GOT3 (cell line): ENCODE results near the gene NUP43.
"Not testable (repeated sequence)": the region's sequence is repeated elsewhere in the genome, so short reads cannot be mapped to it uniquely, and the experiment has no call there.

Experiments used
- DNase-seq: peaks from one replicate; lab custom pipeline; 2025; ENCODE audit warnings: mixed read lengths; lab: John Stamatoyannopoulos, UW

The NUP43 gene, protein sequence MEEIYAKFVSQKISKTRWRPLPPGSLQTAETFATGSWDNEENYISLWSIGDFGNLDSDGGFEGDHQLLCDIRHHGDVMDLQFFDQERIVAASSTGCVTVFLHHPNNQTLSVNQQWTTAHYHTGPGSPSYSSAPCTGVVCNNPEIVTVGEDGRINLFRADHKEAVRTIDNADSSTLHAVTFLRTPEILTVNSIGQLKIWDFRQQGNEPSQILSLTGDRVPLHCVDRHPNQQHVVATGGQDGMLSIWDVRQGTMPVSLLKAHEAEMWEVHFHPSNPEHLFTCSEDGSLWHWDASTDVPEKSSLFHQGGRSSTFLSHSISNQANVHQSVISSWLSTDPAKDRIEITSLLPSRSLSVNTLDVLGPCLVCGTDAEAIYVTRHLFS

DNA sequence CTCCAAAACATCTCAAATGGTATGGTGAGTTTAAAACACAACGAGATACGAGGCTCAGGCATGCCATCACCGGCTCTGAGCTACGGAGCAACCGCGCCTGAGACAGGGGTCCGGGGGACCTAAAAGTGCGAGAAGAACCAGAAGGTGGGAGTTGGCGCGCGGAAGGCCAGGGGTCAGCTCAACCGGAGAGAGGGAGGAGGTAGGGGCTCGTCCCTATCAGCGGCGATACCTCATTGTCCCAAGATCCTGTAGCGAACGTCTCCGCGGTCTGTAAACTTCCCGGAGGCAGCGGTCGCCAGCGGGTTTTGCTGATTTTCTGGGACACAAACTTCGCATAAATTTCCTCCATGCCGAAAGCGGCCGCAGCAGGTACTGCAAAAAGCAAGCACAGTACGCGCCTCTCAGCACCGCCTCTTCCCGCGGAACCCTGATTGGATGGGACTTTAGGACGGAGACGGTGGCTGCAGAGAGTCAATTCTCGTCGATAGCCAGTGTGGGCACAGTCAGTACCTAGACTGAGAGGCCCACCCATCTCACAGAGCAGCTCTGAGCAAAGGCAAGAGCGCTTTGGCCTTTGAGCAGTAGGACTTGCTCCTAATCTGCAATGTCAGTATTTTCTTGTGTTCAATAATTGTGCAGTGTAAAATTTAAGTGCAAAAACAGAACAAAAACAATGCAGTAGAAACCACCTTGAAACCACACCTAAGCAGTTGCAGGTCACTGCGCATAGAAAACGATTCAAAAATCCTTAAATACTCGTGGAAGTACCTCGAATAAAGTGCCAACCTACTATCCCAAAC lies at the start of gene NUP43:
Gene NUP43 (minus strand): TSS at position 383 of the 800 bp plus-strand sequence. CDS start 34 bp downstream, at position 349.
- peak; percentile 58 for DNase-seq

DNA sequence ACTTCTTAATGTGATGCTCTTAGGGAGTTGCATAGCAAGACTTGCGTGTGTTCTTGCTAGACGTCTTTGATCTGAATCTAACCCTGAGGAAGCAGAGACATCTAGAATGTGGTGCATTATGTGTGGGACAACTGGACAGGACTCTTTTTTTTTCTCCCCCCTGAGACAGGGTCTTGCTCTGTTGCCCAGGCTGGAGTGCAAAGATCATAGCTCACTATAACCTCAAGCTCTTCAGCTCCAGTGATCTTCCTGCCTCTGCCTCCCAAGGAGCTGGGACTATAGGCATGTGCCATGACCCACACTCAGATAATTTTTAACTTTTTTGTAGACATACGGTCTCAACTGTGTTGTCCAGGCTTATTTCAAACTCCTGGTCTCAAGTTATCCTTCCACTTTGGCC lies 37.2 kb upstream of the NUP43 start:
- DNase-seq, result no peak

DNA sequence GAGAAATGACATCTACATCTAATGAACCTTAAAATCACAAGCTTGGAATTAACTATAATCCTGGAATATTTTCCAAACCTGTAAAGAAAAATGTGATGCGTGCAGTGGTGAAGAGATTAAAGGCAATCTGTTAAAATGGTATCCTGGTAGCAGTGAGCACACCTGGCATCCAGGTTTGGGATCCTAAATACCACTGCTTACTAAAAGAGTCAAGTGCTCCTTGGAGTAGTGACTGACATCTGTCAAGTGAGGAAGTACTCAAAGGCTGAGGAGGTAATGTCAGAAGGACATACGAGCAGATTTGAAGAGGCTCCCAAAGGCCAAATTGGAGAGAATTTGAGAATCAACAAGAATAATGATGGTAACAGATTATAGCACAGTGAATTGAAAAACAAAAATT lies 36.0 kb upstream of the NUP43 start:
- DNase-seq, result no peak

DNA sequence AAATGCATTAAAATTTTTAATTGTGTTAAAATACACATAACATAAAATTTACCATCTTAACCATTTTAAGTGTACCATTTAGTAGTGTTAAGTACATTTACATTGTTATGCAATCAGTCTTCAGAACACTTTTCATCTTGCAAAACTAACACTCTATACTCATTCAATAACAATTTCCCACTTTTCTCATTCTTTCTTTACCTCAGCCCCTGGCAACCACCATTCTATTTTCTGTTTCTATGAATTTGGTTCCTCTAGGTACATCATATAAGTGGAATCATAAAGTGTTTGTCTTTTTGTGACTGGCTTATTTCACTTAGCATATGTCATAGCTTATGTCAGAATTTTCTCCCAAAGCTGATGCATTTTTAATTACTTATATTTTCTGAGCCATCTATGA lies 35.4 kb upstream of the NUP43 start:
- no peak for DNase-seq

DNA sequence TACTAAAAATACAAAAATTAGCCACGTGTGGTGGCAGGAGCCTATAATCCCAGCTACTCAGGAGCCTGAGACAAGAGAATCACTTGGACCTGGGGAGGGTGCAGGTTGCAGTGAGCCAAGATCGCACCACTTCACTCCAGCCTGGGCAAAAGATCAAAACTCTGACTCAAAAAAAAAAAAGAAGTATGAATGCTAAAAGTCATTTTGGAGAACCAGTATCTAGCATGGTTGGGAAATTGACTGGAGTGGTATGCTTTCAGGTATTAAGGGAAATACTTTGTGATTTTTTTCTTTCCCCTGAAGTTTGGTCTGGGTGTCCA lies 33.3 kb upstream of the NUP43 start:
- no peak for DNase-seq

DNA sequence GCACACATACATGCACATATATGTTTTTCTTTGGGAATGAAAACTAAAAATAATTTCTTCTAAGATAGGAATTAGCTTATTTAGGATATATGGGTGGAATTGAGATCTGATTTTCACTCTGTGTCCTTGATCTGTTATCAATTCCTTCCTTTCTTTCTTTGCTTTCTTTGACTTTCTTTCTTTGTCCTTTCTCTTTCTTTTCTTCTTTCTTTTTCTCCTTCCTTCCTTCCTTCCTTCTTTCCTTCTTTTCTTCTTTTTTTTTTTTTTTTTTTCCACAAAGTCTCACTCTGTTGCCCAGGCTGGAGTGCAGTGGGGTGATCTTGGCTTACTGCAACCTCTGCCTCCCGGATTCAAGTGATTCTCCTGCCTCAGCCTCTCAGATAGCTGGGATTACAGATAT lies 31.3 kb upstream of the NUP43 start:
- DNase-seq, result no peak

DNA sequence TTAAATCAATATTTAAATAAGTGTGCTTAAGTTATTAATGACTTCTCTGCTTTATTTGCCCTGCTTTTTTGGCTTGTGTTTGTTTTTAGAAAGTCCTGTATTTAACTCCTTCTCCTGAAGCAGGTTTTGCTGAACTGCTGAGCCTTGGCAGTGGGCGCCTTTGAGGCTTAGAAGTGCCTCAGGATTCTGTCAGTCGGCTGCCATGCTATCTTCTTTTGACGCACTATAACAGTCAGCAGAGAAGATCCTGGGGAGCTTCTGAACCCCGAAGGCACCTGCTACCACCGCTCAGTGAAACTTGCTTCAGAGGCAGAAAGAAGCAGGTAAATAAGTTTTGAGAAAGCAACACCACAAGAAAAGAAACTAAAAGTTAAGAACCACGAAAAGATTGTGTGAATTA lies 25.6 kb upstream of the NUP43 start:
- no peak for DNase-seq

DNA sequence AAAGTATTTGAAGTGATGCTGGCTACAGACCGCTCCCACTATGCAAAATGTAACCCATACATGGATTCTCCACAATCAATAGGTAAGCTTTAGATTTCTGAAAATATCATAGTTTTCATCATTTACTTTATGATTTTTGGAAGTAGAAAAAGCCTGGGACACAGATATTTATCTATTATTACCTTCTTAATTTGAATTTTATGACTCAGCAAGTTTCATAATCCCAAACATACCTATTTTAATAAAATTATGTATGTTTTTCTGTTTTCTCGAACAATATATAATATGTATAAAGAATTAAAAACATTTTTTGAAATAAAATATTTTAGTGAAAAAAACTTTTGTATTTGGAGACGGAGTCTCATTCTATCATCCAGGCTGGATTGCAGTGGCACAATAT lies 24.9 kb upstream of the NUP43 start:
- no peak for DNase-seq

DNA sequence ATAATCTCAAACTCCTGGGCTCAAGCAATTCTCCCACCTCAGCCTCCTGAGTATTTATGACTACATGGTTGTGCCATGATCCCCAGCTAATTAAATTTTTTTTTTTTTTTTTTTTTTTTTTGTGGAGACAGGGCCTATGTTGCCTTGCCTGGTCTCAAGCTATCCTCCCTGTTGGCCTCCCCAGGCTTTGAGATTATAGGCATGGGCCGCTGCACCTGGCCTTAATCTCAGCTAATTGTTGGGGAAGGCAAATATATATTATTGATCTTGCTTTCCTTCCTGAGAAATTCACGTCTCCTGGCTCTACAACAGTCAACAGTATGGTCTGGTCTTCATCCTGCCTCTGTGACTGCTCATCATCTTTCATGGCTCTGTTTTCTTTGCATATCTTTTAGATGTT lies 23.3 kb upstream of the NUP43 start:
- DNase-seq, result no peak

DNA sequence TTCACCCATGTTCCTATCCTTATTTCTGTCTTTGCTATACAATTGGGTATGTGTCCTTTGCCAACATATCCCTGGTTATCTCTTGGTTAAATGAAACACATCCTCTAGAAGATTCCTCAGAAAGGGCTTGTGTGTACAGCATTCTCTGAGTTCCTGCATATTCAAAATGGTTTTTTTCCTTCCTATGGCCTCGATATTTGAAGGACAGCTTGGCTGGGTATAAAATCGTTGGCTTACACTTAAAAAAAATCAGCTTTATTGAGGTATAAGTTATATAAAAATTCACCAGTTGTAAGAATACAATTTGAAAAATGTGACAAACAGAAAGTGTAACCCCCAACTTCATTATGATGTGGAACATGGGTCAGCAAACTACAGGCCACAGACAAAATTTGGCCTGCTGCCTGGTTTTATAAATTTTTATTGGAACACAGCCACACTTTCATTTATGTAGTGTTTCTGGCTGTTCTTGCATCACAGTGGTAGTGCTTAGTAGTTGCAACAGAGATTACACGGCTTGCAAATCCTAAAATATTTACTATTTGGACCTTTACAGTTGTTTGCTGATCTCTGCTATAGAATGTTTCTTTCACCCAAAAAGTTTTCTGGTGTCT lies 19.9 kb upstream of the NUP43 start:
- DNase-seq, result no peak

DNA sequence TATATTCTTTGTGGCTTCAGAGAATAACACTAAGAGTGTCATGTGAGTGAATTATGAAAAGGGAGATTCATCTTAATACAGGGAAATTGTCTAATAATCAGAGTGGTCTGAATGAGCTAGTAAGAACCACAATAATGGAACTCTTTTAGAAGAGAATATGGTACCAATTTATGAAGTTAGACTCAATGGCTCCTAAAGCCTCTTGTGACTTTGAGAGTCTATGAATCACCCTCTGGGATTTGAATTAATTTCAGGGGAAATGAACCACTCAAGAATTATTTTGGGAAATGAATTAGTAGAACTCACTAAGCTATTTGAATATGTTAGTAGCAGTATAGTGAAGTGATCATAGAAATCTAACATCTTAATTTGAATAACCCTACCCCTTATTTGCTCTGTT lies 17.5 kb upstream of the NUP43 start:
- no peak for DNase-seq

DNA sequence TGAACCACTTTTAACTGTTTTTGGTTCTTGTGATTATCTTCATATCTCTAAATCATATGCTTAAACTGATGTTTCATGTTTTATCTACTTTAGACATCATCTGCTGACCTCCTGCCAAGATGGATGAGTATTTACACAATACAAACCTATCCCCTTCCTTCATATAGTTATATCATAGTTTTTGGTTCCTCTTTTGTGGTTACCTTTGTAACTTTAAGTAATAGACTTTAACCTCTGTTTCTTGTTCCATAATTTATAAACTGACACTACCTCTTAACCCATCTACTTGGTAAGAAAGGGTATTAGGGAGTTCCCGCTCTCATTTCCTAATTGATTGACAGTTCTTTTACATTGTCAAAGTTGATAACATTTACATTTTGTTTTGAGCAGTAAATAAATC lies 15.1 kb upstream of the NUP43 start:
- DNase-seq, result no peak

DNA sequence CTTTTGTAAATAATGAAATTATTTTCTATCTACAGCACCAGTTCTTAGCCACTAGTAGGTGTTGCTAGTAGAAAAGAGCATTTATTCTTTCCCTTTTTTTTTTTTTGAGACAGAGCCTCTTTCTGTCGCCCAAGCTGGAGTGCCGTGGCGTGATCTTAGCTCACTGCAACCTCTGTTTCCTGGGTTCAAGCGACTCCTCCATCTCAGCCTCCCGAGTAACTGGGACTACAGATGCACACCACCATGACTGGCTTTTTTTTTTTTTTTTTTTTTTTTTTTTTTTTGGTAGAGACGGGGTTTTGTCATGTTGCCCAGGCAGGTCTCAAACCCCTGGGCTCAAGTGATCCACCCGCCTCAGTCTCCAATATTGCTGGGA lies 9.9 kb upstream of the NUP43 start:
- DNase-seq, result no peak

DNA sequence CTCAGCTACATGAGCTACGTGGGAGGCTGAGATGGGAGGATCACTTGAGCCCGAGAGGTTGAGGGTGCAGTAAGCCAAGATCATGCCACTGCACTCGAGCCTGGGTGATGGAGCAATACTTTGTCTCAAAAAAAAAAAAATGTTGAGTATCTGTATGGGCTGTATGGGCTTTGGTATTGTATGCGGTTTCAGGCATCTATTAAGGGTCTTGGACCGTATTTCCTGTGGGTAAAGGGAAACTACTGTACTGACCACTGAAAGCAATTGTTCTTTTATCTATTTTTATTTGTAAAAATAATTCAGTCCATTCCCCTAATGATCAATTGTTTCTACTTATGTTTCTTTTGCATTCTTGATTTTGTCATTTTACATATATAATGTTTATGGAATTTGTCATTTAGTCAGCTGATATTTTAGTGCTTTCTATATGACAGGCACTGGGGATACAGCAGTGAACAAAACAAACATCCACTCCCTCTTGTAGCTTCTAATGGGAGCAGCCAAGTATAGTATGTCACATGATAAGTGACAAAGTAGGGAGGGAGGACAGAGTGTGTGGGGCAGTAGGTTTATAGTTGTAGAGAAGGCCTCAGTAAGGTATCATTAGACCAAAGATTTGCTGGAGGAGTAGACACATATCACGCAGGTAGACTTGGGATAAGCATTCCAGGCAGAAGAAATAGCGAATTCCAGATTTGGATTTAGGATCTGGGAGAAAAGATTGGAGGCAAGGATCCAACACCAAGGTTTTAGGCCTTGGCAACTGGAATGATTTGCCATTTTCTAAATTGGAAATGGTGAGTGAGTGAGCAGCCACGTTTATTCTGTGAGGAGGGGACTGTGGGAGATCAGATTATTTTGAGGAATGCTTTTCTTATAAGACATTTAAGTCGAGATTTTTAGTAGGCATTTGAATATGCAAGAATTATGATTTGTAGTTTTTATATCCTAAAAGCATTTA lies 9.3 kb upstream of the NUP43 start:
- DNase-seq, result no peak

DNA sequence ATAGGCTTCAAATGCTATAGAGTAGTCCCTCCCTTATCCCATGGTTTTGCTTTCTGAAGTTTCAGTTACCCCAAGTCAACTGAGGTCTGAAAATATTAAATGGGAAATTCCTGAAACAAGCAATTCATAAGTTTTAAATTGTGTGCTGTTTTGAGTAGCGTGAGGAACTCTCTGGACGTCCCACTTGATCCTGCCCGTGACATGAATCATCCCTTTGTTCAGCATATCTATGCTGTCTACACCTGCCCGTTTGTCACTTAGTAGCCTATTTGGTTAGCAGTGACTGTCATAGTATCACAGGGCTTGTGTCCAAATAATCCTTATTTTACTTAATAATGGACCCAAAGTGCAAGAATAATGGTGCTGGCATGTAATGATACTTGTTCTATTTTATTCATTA lies 8.2 kb upstream of the NUP43 start:
- no peak for DNase-seq

DNA sequence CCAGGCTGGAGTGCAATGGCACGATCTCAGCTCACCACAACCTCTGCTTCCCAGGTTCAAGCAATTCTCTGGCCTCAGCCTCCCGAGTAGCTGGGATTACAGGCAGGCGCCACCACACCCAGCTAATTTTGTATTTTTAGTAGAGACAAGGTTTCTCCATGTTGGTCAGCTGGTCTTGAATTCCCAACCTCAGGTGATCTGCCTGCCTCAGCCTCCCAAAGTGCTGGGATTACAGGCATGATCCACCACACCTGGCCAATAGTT lies 7.0 kb upstream of the NUP43 start:
- not testable (repeated sequence) for DNase-seq

DNA sequence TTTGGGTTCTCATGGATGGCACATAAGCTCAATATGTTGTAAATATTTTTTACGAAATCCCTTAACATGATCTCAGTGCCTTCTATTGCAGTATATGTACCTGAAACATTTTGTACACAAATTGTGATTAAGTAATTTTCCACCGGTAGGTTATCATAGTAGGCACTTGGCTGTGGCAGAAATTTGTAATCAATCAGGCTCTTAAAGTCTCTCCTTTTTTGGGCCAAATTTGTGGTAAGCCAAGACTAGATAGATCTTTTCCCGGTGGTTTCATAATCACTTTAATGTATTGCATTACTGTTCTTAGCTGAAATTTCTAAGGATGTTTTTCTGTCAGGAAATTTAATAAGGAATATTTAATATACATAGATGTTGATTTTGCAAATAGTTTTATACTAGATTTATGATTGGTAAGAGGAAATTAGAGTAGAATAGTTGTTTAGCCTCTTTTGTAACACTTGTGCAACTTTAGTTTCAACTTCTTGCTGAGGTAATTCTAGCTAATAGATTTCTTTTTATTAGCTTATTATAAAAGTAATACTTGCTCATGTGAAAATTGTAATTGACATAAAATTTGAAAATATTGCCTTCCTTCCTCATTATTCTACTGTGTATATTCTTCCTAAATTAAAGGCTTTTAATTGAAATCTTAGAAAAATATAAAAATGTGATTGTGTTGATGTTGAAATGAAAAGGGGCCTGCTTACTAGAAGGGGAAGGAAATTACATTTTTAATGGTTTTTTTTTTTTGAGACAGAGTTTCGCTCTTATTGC lies 6.5 kb upstream of the NUP43 start:
- DNase-seq, result no peak

DNA sequence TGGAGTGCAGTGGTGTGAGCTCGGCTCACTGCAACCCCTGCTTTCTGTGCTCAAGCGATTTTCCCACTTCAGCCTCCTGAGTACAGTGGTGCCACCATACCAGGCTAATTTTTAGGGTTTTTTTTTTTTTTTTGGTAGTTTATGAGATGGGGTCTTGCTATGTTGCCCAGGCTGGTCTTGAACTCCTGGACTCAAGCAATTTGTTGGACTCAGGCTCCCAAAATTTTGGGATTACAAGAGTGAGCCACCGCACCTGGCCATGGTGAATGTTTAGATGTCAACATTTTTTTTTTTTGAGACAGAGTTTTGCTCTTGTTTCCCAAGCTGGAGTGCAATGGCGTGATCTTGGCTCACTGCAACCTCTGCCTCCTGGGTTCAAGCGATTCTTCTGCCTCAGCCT lies 5.6 kb upstream of the NUP43 start:
- DNase-seq, result not testable (repeated sequence)

DNA sequence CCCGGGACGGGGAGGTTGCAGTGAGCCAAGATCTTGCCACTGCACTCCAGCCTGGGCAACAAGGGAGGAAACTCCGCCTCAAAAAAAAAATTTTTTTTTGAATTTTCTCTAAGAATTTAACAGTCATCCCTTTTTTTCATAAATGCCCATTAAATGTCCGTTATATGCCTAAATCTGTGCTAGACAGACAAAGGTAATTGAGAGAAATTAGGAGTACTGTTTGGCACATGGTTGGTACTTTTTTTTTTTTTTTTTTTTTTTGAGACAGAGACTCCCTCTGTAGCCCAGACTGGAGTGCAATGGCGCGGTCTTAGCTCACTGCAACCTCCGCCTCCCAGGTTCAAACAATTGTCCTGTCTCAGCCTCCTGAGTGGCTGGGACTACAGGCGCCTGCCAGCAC lies 4.9 kb upstream of the NUP43 start:
- no peak for DNase-seq

DNA sequence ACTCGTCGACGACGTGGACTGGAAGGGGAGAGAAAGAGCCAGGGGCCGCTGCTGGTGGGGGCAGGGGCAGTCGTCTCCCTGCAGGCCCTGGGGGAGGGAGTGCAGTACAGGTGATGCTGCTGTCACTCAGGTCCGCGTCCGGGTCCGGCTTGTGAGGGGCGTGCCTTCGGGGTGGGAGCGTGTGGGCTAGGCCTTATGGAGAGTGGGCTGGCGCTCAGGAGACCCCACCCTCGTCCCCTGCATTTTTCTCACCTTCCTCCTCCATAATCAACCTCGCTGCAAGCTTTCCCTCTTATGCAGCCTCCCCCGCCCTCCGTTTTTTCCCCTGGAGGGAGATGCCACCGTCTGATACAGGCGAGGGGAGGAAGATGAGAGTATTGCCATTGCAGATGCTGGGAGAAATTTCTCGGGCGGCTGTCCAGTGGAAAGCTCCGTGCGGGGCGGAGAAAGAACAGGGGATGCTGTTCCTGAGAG lies 3.8 kb upstream of the NUP43 start:
- peak; percentile 33 for DNase-seq

DNA sequence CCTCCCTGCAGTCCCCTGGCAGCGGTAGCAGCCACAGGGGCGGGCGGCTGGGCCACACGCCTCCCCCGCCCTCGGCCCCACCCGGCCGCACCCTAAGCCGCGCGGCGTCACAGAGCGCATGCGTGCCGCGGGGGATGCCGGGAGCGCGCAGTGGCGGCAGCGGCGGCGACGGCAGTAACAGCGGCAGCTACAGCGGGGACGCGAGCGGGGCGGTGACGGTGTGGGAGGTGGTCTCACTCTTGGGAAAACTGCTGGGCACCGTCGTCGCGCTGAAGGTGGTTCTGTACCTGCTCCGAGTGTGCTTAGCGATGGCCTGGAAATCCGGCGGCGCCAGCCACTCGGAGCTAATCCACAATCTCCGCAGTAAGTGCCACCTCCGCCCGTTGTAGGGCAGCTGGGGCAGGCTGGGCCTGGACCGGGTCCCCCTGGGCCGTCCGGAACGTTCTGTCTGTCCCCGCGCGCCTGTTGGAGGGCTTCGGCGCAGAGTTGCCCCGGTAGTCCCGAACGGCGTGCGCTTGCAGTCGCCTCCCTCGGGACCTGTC lies 3.3 kb upstream of the NUP43 start, which contains the start of gene PCMT1:
Gene PCMT1 (plus strand): TSS at position 148 of the 542 bp plus-strand sequence. CDS start 161 bp downstream, at position 309.
- peak; percentile 73 for DNase-seq
